GM21390 (cell line): ENCODE results near the gene FILIP1.

Source experiments
- ATAC-seq: cut with Tn5 transposase; IDR thresholded peaks from one replicate; pipeline ENCODE4 v1.9.1; 2021; ENCODE audit not compliant: unreplicated experiment

Gene FILIP1

GRCh38 chr6:75278474-75279077, 215.0 kb downstream of the FILIP1 start:
- ATAC-seq, result no peak

- no peak for ATAC-seq
Observed at GRCh38 chr6:75275067-75275466, 218.5 kb downstream of the FILIP1 start.

GRCh38 chr6:75273009-75273408, 220.6 kb downstream of the FILIP1 start:
- no peak for ATAC-seq

- no peak for ATAC-seq
Observed at GRCh38 chr6:75272145-75272840, 221.3 kb downstream of the FILIP1 start.

GRCh38 chr6:75268988-75269354, 224.6 kb downstream of the FILIP1 start:
- no peak for ATAC-seq

- no peak for ATAC-seq
Observed at GRCh38 chr6:75268121-75268987, 225.2 kb downstream of the FILIP1 start.

GRCh38 chr6:75267461-75267860, 226.1 kb downstream of the FILIP1 start:
- no peak for ATAC-seq

GRCh38 chr6:75266716-75267291, 226.8 kb downstream of the FILIP1 start:
- peak; percentile 84 for ATAC-seq

GRCh38 chr6:75263401-75263750, 230.2 kb downstream of the FILIP1 start:
- no peak for ATAC-seq

GRCh38 chr6:75262716-75263400, 230.7 kb downstream of the FILIP1 start:
- no peak for ATAC-seq

GRCh38 chr6:75261299-75261698, 232.3 kb downstream of the FILIP1 start:
- ATAC-seq, result no peak

- ATAC-seq, result no peak
Observed at GRCh38 chr6:75257343-75258087, 236.1 kb downstream of the FILIP1 start.

- no peak for ATAC-seq
Observed at GRCh38 chr6:75250552-75250951, 243.0 kb downstream of the FILIP1 start.

GRCh38 chr6:75249837-75250236, 243.8 kb downstream of the FILIP1 start:
- ATAC-seq, result no peak

GRCh38 chr6:75246386-75246785, 247.2 kb downstream of the FILIP1 start:
- ATAC-seq, result no peak

- ATAC-seq, result no peak
Observed at GRCh38 chr6:75244063-75244584, 249.5 kb downstream of the FILIP1 start.

- ATAC-seq, result peak; percentile 95
Observed at GRCh38 chr6:75243333-75244062, 250.1 kb downstream of the FILIP1 start, which contains the start of gene COX7A2. Gene COX7A2 (minus strand): TSS chr6:75243801. CDS start chr6:75243734, 67 bp downstream.
